Ishikawa (cell line): ENCODE results near the gene PBX2.

Experiments
- EP300 ChIP-seq: IDR thresholded peaks from 2 replicates; pipeline ENCODE4 v1.6.1; 2012; ENCODE audit warnings: borderline replicate concordance
- RAD21 ChIP-seq: IDR thresholded peaks from 2 replicates; pipeline ENCODE4 v1.6.1; 2012; ENCODE audit warnings: low read depth
- TF ChIP-seq, protein P1 (sequence below): IDR thresholded peaks from 2 replicates; pipeline ENCODE4 v1.6.1; 2012

DNA sequence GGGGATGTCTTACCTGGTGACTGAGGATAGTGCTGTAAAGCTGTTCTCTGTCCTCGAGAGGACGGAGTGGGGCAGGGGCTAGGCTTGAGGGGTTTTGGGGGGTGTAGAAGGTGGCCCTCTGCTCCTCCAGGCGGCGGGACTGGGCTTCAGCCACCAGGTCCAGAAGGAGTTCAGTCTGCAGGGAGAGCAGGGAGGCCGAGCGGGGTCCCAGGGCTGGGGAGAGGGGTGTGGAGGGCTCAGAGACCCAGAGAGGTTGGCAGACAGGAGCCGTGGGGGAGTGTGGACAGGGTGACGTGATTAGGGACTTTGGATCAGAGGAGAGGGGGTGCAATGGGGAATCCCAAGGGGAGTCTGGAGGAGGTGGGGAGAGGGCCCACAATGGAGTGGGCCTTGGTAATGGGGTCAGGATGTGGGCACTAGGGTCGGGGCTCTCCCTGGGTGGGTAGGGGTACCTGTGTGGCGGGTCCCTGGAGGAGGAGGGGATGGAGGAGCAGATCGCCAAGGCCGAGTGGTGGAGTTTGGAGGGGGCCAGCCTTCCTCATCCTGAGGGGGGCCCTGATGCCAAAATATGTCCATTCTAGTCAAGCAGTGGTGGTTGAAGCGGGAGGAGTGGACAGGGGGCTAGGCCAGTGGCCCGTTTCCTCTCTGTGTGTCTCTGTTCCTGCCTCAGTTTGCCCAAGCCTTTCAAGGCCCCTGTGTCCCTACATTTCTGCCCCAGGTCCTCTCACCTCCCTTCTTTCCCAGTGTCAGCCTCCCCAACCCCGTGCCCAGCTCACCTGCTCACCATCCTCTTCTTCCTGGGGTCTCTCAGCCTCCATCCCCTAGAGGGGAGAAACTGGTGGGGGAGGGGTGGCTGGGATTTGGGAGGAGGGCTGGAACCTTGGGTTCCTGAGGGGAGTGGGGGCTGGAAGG lies 1.9 kb upstream of the PBX2 start:
- TF ChIP-seq EP300 (no peak), RAD21 (no peak)
- TF ChIP-seq, protein P1, sequence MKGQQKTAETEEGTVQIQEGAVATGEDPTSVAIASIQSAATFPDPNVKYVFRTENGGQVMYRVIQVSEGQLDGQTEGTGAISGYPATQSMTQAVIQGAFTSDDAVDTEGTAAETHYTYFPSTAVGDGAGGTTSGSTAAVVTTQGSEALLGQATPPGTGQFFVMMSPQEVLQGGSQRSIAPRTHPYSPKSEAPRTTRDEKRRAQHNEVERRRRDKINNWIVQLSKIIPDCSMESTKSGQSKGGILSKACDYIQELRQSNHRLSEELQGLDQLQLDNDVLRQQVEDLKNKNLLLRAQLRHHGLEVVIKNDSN, result no peak
